Measurements from ENCODE around the gene MOK. TPM values are rescaled to one million over a fixed set of nuclear protein-coding genes. Genes with fewer than 3 reads are reported as not detected.

Gene MOK
- total and polyA plus RNA-seq, 4 donors: 10.0 to 28.3 (median 13.6) TPM

DNA sequence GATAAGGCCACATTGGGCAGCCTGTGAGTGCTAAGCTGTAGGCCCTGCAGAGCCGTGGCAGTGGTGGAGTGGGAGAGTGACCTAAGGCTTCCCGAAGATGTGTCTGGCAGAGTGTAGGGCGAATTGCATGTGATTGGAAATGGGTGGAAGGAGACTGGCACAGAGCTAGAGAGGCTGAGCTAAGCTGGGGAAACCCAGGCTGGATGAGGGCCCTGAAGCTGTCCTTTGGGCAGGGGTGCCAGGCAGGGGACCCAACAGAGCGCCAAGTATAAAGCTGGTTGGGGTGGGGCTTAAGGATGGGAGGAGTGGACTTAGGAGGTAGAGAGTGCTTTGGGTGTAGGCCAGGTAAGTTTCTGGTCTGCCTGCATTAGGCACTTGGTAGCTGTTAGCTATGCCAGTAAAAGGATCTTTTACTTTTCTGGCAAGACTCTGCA lies 117.4 kb downstream of the MOK start:
- DNase-seq (no peak), ATAC-seq (ENCODE audit: low FRiP score) (peak; percentile 44)
- Histone ChIP-seq H3K9me3 (ENCODE audit: control insufficient read depth, low read length) (no peaks in the 10 kb centered on the region), H3K36me3 (ENCODE audit: control insufficient read depth in 1 of 2, insufficient read depth in 2 of 2, low read length in 1 of 2) (no peaks in the 10 kb centered on the region), H3K4me3 (ENCODE audit: low read length in 2 of 2) (no peak overlapping the region), H3K27ac (ENCODE audit: low read depth in 1 of 2, low read length in 2 of 2) (no peak overlapping the region), H3K27me3 (ENCODE audit: control insufficient read depth in 1 of 2, insufficient read depth in 2 of 2, low read length in 1 of 2) (no peaks in the 10 kb centered on the region), H3K4me1 (ENCODE audit: control insufficient read depth in 1 of 2, insufficient read depth in 2 of 2, low read length in 2 of 2) (no peaks in the 10 kb centered on the region)
- intact Hi-C loops (cut with DNase I): no loop called here
- 31 to 44% methylated on average over 4 of the region's 4 CpGs for WGBS, 2 donors

DNA sequence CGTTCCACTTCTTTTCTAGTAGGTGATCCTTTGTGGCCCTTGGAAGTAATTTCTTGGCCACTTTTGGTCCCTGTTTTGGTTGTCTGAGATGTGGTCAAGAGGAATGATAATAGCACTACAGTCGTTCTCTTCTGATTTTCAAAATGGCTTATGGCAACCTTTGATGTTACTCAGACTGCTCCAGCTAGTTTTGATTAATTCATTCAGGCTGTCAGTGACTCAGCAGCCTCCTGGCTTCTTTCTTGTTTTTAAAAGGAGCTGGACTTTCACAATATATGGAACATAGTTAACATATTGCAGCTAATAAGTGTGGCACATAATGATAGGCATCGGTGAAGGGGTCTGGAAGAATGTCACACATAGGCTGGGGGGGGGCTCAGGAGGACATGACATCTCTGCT lies 117.9 kb downstream of the MOK start:
- H3K4me3 ChIP-seq (ENCODE audit: low read length in 2 of 2): no peak overlapping the region
- H3K27ac ChIP-seq (ENCODE audit: low read depth in 1 of 2, low read length in 2 of 2): no peak overlapping the region
- no peaks in the 10 kb centered on the region for H3K27me3 ChIP-seq (ENCODE audit: control insufficient read depth in 1 of 2, insufficient read depth in 2 of 2, low read length in 1 of 2)
- H3K36me3 ChIP-seq (ENCODE audit: control insufficient read depth in 1 of 2, insufficient read depth in 2 of 2, low read length in 1 of 2): no peaks in the 10 kb centered on the region
- ATAC-seq (ENCODE audit: low FRiP score) (peak; percentile 47), DNase-seq (no peak)
- WGBS, 2 donors: 4 to 8% methylated on average over 3 of the region's 3 CpGs
- intact Hi-C loops (cut with DNase I): no loop called here
- H3K4me1 ChIP-seq (ENCODE audit: control insufficient read depth in 1 of 2, insufficient read depth in 2 of 2, low read length in 2 of 2): peaks cover 0 to 2% of the 10 kb centered on the region in 2 donors
- H3K9me3 ChIP-seq (ENCODE audit: control insufficient read depth, low read length): no peaks in the 10 kb centered on the region

DNA sequence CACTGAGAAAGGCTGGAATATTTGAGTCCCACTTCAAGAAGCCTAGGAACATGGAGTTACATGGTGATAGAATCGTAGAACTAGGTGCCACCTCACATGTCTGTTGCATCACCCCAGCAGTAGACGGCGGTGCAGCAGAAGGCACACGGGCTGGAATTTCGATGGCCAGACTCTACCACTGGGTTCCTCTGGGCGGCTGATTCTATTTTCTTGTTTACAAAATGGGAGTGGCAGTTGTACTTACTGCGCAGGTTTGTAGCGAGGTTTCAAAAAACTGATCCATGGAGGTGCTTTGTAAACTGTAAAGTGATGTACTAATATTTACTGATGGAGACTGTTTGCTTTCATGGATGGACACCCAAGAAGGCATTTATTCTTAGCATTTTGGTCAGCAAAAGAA lies 119.6 kb downstream of the MOK start:
- Histone ChIP-seq H3K9me3 (ENCODE audit: control insufficient read depth, low read length) (no peaks in the 10 kb centered on the region), H3K4me3 (ENCODE audit: low read length in 2 of 2) (no peak overlapping the region), H3K4me1 (ENCODE audit: control insufficient read depth in 1 of 2, insufficient read depth in 2 of 2, low read length in 2 of 2) (peaks cover 0 to 4% of the 10 kb centered on the region in 2 donors), H3K27me3 (ENCODE audit: control insufficient read depth in 1 of 2, insufficient read depth in 2 of 2, low read length in 1 of 2) (no peaks in the 10 kb centered on the region), H3K27ac (ENCODE audit: low read depth in 1 of 2, low read length in 2 of 2) (no peak overlapping the region), H3K36me3 (ENCODE audit: control insufficient read depth in 1 of 2, insufficient read depth in 2 of 2, low read length in 1 of 2) (no peaks in the 10 kb centered on the region)
- intact Hi-C loops (cut with DNase I): no loop called here
- no peak for DNase-seq
- 93 to 95% methylated on average over 8 of the region's 8 CpGs for WGBS, 2 donors
- ATAC-seq (ENCODE audit: low FRiP score): no peak

DNA sequence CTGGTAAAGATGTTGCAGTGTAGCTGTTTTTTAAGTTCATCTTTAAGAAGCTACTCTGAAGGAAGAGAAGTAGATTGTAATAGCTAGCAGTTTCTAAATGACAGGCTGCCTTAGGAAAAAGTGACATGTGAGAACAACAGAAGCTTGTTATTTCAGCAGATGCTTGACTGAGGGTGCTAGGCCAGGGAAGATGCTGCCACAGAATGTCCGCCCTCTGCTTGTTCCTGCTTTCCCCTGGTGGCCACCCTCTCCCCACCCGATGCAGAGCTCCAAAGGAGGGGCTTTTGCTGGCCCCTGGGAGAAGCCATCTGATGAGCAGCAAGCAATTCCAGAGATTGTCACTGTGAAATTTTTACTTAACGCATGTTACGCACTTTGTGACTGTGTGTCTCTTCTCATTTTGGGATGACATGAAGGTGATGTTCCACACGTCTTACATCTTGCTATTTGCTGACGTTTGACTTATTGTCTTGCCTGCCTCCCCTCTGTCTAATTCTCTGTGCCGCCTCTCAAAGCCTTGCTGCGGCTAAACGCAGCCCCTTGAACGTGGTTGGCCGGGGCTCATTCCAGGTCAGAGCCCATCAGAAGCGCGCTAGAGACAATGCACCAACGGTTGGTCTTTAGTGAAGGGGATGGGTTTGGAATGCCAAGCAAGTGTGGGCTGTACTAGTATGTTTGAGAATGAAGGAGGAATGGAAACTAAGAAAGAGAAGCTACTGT lies 120.5 kb downstream of the MOK start:
- no peak for ATAC-seq (ENCODE audit: low FRiP score)
- Histone ChIP-seq H3K27me3 (ENCODE audit: control insufficient read depth in 1 of 2, insufficient read depth in 2 of 2, low read length in 1 of 2) (no peaks in the 10 kb centered on the region), H3K9me3 (ENCODE audit: control insufficient read depth, low read length) (no peaks in the 10 kb centered on the region), H3K36me3 (ENCODE audit: control insufficient read depth in 1 of 2, insufficient read depth in 2 of 2, low read length in 1 of 2) (no peaks in the 10 kb centered on the region), H3K27ac (ENCODE audit: low read depth in 1 of 2, low read length in 2 of 2) (no peak overlapping the region), H3K4me3 (ENCODE audit: low read length in 2 of 2) (no peak overlapping the region), H3K4me1 (ENCODE audit: control insufficient read depth in 1 of 2, insufficient read depth in 2 of 2, low read length in 2 of 2) (peaks cover 0 to 6% of the 10 kb centered on the region in 2 donors)
- no peak for DNase-seq
- intact Hi-C loops (cut with DNase I): no loop called here
- 86 to 88% methylated on average over 14 of the region's 14 CpGs for WGBS, 2 donors

DNA sequence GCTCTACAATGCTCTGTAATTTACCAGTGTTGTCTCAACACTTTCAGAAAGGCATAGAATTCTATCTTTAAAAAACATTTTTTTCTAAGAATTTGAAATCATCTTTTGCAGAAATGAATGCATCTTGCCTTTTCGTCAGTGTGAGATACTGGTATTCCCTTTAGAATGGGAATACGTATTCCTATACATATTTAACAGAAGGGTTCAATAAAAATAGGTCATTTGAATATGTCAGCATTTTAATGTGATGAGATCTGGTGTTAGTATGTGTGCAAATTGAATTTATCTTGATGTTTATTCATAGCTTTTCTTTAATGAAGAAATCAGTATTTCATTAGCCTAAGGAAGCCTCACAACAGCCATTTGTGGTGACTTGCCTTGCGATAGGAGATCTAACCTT lies 121.1 kb downstream of the MOK start:
- peaks cover 0 to 6% of the 10 kb centered on the region in 2 donors for H3K4me1 ChIP-seq (ENCODE audit: control insufficient read depth in 1 of 2, insufficient read depth in 2 of 2, low read length in 2 of 2)

DNA sequence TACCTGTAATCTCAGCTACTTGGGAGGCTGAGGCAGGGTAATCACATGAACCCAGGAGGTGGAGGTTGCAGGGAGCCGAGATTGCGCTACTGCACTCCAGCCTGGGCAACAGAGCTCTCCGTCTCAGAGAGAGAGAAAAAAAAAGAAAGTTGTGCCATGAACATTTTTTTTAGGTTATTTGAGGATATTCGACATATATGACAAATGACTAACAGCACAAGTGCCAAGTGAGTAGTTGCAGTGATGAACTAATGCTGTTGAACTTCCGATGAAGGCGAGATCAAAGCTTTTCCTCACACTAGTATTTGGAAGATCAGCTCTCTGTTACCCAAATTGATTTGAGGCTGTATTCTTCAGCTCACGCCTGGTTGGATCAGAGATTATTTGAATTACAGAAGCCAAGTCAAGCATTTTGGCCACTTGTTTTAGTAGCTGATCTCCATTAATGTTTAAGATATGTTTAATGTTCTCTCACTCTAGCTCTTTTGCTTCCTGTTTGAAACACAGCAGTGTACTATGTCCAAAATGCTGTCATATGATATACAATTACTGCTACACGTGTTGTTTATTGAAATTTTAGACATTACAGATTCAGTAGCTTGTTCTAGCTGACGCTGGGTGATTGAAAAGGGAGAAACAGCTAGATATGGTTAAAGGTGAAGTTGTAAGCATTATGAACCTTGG lies 121.9 kb downstream of the MOK start:
- no peak for ATAC-seq (ENCODE audit: low FRiP score)
- WGBS, 2 donors: 56 to 58% methylated on average over 9 of the region's 9 CpGs
- Histone ChIP-seq H3K27me3 (ENCODE audit: control insufficient read depth in 1 of 2, insufficient read depth in 2 of 2, low read length in 1 of 2) (no peaks in the 10 kb centered on the region), H3K9me3 (ENCODE audit: control insufficient read depth, low read length) (no peaks in the 10 kb centered on the region), H3K4me1 (ENCODE audit: control insufficient read depth in 1 of 2, insufficient read depth in 2 of 2, low read length in 2 of 2) (peaks cover 0 to 6% of the 10 kb centered on the region in 2 donors), H3K27ac (ENCODE audit: low read depth in 1 of 2, low read length in 2 of 2) (no peak overlapping the region), H3K36me3 (ENCODE audit: control insufficient read depth in 1 of 2, insufficient read depth in 2 of 2, low read length in 1 of 2) (no peaks in the 10 kb centered on the region), H3K4me3 (ENCODE audit: low read length in 2 of 2) (no peak overlapping the region)
- intact Hi-C loops (cut with DNase I): no loop called here
- no peak for DNase-seq

More for the DNA sequence above, 121.1 kb downstream of the MOK start:
- no peaks in the 10 kb centered on the region for H3K27me3 ChIP-seq (ENCODE audit: control insufficient read depth in 1 of 2, insufficient read depth in 2 of 2, low read length in 1 of 2)
- intact Hi-C loops (cut with DNase I): no loop called here
- no peak overlapping the region for H3K27ac ChIP-seq (ENCODE audit: low read depth in 1 of 2, low read length in 2 of 2)
- no peak for ATAC-seq (ENCODE audit: low FRiP score)
- 97% methylated on average over 3 of the region's 3 CpGs for WGBS, 2 donors
- no peak for DNase-seq
- H3K4me3 ChIP-seq (ENCODE audit: low read length in 2 of 2): no peak overlapping the region
- H3K36me3 ChIP-seq (ENCODE audit: control insufficient read depth in 1 of 2, insufficient read depth in 2 of 2, low read length in 1 of 2): no peaks in the 10 kb centered on the region
- H3K9me3 ChIP-seq (ENCODE audit: control insufficient read depth, low read length): no peaks in the 10 kb centered on the region

DNA sequence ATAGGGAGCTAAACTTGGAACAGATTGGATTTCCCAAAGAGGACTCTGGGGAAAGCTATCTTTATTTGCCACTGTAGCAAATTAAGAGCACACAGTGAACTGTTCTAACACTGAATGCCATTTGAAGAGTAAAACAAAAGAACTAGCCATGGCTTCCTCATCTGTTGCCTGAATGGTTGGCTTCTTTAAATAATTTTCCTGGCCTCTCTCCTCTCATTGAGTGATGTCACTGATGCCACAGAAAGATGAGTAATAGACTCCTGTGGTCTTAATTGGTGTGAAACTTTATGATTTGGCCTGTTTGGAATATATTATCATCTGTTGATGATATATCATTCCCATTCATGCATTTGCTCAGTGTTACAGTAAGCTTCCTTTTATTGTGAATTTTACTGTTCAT lies 122.8 kb downstream of the MOK start:
- no peaks in the 10 kb centered on the region for H3K36me3 ChIP-seq (ENCODE audit: control insufficient read depth in 1 of 2, insufficient read depth in 2 of 2, low read length in 1 of 2)
- H3K27ac ChIP-seq (ENCODE audit: low read depth in 1 of 2, low read length in 2 of 2): no peak overlapping the region
- DNase-seq (no peak), ATAC-seq (ENCODE audit: low FRiP score) (no peak)
- no peaks in the 10 kb centered on the region for H3K27me3 ChIP-seq (ENCODE audit: control insufficient read depth in 1 of 2, insufficient read depth in 2 of 2, low read length in 1 of 2)
- peaks cover 0 to 10% of the 10 kb centered on the region in 2 donors for H3K4me1 ChIP-seq (ENCODE audit: control insufficient read depth in 1 of 2, insufficient read depth in 2 of 2, low read length in 2 of 2)
- intact Hi-C loops (cut with DNase I): no loop called here
- no peaks in the 10 kb centered on the region for H3K9me3 ChIP-seq (ENCODE audit: control insufficient read depth, low read length)
- no peak overlapping the region for H3K4me3 ChIP-seq (ENCODE audit: low read length in 2 of 2)

DNA sequence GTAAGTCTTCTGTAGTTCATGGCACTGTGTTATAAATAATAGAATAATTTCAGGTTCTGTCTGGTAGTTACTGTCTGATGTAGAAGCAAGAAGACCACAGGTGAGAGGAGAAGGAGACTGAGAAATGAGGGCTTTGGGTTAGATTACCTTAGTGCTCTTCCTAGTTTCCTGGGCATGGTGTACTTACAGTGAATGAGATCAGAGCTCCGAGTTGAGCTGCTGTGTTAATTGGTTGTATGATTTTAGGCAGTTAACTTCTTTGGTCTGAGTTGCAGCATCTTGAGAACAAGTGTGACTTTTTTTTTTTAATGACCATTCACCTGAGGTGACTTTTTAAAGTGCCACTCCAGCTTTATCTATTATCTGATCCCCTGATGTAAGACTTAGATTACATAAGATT lies 123.8 kb downstream of the MOK start:
- Histone ChIP-seq H3K27ac (ENCODE audit: low read depth in 1 of 2, low read length in 2 of 2) (no peak overlapping the region), H3K9me3 (ENCODE audit: control insufficient read depth, low read length) (no peaks in the 10 kb centered on the region), H3K36me3 (ENCODE audit: control insufficient read depth in 1 of 2, insufficient read depth in 2 of 2, low read length in 1 of 2) (no peaks in the 10 kb centered on the region), H3K4me1 (ENCODE audit: control insufficient read depth in 1 of 2, insufficient read depth in 2 of 2, low read length in 2 of 2) (peaks cover 0 to 12% of the 10 kb centered on the region in 2 donors), H3K4me3 (ENCODE audit: low read length in 2 of 2) (no peak overlapping the region), H3K27me3 (ENCODE audit: control insufficient read depth in 1 of 2, insufficient read depth in 2 of 2, low read length in 1 of 2) (no peaks in the 10 kb centered on the region)
- intact Hi-C loops (cut with DNase I): no loop called here
- 47 to 82% methylated on average over 1 of the region's 1 CpG for WGBS, 2 donors
- DNase-seq: no peak
- ATAC-seq (ENCODE audit: low FRiP score): no peak
